Hippocampal formation (tissue), 2 donors: ENCODE data around the gene SPEM3.

ENCODE experiments used
- DNase-seq, 2 donors: peaks; one replicate each; lab custom pipeline; 2025; lab: John Stamatoyannopoulos, UW

The SPEM3 gene

DNA sequence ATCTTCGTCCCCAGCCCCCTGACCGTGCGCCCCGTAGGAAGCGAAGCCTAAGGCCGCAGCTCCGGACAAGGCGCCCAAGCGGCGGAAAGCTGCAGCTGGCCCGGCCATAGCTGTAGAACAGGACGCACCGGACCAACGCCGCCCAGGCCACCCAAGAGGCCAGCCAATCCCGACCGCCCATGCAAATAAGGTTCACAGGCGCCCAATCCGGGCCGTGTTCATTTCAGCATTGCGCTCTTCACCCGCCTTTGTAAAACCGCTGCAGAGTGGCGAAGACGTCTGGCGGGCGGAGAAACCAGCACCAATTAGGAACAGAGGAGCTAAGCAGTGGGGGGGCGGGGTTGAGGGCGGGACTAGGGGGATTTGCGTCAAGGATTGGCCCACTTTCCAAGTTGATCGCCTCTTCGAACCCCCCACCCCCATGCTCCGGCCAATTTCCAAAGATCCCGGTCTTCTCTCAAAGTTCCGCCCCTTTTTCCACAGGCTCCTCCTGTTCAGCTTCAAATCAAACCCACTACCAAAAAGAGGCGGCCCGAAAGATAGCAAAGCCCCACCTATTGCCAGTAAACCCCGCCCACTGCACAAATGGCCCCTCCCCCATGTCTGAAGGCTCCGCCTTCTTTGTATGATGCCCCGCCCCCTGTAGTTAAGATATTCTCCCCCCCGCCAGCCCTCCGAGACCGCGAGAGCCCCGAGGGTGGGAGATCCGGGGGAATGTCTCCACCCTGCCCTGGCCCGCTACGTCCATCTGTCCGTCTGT is 24.5 kb upstream of the SPEM3 start, which contains the start of gene TMEM256:
TSS of gene TMEM256 (minus strand) at position 121 of the 760 bp plus-strand sequence. CDS start at position 108, 13 bp downstream.
- peak; percentile 99 to 100 for DNase-seq

DNA sequence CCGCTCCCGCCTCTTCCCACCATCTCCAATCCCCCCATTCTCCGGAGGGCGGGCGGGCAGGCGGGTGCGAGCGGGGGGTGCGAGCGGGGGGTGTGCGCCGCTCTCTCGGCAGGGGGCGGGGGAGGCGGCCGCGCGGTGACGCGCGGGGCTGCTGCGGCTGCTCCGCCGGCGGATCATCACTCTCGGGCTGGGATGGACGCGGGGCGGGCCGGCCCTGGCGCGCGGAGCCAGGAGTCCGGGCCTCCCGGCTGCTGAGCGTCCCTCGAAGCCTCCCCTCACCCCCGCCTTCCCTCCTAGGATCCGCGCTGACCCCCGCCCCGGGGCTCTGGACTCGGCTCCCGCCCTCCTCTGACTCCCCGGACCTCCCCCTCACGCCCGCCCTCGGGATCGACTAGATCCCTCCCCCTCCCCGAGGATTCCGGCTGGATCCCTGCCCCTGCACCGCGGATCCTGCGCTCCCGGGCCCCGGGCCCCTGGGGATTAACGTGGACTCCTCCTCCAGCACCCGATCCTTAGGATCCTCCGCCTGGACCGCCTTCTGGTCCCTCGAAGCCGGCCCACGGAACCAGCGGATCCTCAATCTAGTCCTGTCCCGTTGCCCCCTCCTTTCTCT is 23.8 kb upstream of the SPEM3 start:
- no peak for DNase-seq

DNA sequence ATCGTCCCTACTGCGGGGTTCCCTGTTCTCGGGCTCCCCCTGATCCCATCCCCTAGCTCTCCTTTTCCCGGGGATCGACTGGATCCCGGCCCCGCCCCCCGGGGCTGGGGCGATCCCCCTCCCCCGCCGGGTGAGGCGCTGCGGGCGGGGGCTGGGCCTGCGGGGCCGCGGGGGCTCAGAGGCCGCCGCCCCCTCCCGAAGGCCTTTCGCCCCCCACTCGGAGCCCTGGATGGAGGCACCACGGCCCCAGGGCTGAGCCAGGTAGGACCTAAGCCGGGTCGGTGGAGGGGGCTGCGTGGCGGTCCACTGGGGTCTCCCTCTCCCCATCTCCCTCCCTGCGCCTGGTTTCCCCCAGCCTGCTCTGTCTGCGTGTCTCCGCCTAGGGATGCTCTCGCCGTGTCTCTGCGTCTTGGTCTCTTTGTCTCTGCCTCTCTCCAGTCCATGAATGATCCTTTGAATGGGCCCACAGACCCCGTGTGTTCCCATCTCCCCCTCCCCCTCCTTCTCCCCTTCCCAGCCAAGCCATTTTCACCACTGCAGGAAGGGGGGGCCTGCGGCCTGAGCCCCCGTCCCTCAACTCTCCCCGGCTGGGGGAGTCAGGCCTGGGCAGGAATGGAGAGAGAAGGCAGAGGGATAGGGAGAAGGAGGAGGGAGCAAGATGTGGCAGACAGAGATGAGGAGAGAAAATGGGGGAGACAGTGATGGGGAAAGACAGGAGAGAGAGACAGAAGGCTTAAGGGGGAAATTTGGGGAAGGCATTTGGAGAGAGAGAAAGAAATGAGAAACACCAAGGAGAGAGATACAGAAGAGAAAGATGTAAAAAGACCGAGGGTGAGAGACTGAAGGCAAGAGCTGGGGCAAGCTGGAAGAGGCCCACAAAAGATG is 23.1 kb upstream of the SPEM3 start:
- no peak for DNase-seq

DNA sequence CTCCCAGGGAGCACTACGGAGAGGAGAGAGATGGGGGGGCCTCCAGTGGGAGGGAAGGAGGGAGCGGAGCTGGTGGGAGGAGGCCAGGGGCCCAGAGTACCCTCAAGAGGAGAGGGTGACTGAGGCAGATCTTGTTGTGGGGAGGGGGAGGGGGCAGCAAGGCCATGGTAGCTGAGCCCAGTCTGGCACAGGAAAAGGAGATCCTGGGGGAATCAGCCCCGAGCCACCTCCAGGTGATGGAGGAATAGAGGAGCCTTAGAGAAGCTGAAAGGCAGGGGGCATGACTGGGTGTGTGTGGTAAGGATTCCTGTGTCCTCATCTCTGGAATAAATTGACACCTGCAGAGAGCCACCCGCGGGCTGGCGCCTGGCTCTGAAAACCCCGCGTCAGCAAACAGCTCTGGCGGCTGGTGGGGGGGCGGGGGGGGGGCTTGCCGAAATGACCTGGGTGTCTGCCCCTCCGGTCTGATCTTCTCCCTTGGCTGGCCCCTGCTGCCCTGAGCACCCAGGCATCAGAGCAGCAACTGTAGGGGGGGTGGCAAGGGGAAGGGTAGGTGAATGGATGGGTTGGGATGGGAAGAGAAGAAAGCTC is 22.3 kb upstream of the SPEM3 start:
- DNase-seq: no peak

DNA sequence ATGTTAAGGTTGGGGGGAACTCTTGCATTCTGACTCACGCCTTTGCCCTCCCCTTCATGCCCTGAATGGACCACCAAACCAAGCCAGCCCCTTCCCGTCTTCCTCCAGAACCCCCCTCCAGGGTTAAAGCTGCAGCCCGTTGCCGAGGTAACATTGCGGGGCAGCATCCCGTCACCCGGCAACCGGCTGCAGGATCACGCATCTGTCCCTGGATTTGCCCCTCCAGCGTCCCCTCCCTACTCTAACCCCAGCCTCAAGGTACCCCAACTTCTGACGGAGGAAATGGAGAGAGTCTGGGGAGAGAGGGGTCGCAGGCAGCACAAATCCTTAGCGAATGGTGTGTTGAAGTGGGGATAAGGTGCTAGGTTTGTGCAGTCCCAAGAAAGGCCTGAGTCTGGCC is 21.6 kb upstream of the SPEM3 start:
- no peak for DNase-seq

DNA sequence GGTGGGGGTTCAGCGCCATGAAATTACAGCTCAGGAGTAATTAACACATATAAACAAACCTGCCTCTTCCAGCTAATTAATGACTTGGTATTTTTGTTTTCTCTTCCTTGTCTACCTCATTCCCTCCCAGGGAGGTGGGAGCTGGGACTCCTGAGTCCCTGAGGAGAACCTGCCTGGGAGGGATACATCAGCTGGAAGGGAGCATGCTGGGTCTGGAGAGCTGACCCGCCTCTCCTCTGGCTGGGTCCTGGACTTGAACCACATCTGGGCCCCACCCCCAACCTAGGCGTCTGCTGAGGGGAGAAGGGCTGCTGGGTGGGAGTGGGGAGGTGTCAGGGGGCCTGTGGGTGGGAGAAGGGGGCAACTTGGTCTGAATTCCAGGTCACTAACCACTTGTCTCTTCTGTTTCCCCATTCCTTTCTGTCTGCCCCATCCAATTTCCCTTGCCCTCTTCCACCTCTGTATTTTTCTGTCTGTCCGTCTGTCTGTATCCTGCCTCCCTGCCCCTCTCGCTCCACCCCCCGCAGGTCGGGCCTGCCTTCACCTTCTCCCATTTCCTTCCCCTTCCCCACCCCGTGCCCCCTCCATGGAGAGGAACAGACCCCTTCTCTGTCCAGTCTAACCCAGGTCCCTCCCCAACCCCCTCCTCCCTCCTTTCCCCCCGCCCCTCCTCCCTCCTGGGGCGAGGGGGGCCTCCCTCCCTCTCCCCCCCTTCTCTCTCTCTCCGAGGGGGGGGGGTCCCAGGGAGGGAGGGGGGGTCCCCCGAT is 21.0 kb upstream of the SPEM3 start, which contains the start of gene NLGN2:
TSS of gene NLGN2 (plus strand) at position 361 of the 767 bp plus-strand sequence. CDS start 411 bp downstream, outside the sequence.
- DNase-seq: no peak

DNA sequence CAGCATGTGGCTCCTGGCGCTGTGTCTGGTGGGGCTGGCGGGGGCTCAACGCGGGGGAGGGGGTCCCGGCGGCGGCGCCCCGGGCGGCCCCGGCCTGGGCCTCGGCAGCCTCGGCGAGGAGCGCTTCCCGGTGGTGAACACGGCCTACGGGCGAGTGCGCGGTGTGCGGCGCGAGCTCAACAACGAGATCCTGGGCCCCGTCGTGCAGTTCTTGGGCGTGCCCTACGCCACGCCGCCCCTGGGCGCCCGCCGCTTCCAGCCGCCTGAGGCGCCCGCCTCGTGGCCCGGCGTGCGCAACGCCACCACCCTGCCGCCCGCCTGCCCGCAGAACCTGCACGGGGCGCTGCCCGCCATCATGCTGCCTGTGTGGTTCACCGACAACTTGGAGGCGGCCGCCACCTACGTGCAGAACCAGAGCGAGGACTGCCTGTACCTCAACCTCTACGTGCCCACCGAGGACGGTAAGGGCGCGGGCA is 20.4 kb upstream of the SPEM3 start:
- no peak for DNase-seq

DNA sequence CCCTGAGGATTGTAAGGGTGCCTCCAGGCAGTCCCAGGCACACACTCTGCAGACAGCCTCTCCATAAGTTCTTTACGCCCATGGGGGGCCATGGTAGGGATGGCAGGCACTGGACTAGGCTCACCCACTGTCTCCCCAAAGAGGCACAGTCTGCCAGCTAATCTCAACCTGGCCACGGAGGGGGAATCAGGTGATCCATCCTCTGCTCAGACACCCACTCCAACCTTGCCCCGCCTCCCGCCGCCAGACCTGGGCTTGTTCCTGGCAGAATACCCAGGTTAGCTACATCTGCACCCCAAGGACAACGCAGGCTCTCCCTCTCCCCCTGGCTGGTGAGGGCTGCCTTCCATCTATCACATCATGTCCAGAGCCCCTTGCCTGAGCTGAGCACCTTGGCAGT is 19.8 kb upstream of the SPEM3 start:
- no peak for DNase-seq

DNA sequence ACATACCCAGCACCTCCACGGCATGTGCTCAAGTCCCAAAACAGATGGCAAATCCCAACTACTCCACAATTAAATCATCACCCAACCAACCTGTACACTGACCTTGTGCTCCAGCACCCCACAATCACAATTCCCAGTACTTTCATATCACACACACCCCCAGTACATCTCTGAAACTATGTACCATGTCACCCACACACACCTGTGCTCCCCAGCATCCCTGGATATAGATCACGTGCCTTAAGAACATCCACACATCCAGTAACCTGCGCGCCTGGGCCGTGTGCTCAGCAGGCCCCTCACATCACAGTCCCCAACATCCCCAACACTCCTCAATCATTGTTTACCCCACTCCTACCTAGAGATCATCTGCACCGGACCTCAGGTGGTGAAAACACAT is 18.9 kb upstream of the SPEM3 start:
- DNase-seq: no peak

DNA sequence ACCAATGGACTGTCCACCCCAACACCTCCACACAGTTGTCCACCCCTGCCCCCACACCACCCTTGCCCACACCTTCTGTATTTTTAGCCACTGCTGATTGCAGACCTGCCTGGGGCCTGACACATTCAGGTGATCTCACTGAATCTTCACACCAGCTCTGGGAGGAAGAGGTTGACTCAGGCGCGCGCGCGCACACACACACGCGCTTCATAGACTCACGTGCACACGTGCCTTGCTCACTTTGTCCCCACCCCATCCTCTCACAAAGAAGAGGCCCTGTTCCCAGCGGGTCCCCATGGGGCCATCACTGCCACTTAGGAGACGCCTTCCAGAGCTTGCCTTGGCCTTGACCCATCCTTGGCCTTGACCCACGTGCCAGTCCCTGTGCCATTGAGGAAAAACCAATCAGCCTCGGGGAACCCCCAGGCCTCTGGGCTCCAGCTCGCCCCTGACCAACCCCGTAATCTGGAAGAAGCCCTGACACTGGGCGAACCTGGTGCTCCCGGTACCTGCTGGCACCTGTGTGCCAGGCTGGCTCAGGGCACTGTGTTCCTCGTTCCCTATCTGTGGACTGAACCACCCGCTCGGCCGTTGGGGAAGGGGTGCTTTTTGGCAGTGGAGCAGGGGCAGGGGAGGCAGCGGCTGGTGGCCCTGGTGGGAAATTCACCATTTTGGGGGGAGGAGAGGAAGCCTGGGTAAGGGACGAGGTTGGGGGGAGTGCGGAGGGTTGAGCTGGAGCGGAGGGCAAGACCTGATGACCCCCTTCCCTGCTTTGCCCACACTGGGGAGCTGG is 17.8 kb upstream of the SPEM3 start:
- no peak for DNase-seq

DNA sequence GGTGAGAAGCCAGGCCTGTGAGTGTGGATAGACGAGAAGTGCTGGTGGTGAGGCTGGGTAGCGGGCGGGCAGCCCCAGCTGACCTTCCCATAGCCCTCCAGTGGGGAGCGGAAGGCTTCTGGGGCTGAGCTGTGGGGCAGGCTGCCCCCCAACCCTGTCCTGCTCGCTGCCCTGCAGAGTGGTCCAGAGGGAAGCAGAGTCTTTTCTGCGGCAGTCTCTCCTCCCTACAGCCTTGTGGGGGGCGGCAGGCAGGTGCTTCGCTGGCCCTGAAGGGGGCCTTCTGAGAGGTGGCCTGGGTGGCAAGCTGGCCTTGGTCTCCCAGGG is 17.3 kb upstream of the SPEM3 start:
- DNase-seq: no peak

DNA sequence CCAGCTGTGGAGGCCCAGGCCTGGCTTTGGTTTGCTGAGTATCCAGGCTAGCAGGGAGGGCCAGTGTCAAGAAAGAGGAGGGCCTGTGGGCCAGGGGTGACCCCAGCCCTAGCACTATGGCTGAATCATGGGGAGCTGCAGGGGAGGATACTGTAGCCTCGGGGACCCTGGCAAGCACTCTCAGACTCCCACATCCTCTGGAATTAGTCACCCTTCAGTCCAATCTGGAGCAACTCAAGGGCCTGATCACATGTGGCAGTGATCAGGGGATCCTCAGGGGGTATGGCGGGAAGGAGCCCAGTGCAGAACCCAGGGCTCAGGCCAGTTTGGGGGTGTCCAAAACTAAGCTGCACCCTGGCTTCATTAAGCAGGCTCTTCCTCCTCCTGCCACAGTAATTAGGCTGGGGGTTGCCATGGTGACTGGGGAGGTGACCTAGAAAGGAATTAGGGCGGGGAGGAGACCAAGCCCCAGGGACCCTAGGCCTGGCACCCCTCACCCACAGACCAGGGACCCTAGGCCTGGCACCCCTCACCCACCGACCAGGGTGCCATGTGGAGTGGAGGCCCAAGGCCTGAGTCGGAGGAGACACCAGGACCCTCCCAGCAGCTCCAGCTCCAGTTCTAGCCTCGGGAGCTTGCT is 15.2 kb upstream of the SPEM3 start:
- no peak for DNase-seq

DNA sequence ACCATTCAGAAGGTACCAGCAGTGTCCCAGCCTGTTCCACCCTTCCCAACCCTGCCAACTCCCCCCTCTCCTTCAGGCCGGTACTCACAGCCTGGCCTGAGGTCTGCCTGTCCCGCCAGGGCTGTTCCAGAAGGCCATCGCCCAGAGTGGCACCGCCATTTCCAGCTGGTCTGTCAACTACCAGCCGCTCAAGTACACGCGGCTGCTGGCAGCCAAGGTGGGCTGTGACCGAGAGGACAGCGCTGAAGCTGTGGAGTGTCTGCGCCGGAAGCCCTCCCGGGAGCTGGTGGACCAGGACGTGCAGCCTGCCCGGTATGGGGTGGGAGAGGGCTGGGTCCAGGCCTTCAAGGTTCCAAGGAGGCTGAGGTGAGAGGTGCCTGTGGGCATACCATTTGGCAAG is 13.8 kb upstream of the SPEM3 start:
- no peak for DNase-seq

DNA sequence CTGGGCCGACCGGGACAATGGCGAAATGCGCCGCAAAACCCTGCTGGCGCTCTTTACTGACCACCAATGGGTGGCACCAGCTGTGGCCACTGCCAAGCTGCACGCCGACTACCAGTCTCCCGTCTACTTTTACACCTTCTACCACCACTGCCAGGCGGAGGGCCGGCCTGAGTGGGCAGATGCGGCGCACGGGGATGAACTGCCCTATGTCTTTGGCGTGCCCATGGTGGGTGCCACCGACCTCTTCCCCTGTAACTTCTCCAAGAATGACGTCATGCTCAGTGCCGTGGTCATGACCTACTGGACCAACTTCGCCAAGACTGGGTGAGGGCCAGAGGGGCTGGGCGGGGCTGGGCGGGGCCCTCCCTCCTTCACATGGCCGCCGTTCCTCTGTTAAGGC is 12.9 kb upstream of the SPEM3 start:
- DNase-seq: no peak

DNA sequence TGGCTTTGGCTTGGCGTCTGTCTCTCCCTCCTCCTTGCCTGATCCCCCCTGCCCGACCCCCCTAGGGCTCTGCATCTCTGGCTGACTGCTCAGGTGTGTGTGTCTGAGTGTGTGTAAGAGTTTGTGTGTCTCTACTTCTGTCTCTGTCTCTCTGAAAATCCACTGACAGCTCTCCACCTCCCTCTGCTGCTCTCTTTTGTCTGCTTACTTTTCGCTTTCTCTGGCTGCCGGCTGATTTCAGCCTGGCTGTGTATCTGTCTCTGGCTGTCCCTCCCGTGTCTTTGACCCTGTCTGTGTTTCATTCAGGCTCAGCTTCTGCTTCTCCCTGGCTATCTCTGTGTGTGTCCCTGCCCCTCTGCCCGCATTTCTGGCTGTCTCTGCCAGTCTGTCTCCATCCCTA is 12.3 kb upstream of the SPEM3 start:
- DNase-seq: no peak

DNA sequence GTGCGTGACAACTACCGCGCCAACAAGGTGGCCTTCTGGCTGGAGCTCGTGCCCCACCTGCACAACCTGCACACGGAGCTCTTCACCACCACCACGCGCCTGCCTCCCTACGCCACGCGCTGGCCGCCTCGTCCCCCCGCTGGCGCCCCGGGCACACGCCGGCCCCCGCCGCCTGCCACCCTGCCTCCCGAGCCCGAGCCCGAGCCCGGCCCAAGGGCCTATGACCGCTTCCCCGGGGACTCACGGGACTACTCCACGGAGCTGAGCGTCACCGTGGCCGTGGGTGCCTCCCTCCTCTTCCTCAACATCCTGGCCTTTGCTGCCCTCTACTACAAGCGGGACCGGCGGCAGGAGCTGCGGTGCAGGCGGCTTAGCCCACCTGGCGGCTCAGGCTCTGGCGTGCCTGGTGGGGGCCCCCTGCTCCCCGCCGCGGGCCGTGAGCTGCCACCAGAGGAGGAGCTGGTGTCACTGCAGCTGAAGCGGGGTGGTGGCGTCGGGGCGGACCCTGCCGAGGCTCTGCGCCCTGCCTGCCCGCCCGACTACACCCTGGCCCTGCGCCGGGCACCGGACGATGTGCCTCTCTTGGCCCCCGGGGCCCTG is 11.5 kb upstream of the SPEM3 start:
- DNase-seq: no peak

DNA sequence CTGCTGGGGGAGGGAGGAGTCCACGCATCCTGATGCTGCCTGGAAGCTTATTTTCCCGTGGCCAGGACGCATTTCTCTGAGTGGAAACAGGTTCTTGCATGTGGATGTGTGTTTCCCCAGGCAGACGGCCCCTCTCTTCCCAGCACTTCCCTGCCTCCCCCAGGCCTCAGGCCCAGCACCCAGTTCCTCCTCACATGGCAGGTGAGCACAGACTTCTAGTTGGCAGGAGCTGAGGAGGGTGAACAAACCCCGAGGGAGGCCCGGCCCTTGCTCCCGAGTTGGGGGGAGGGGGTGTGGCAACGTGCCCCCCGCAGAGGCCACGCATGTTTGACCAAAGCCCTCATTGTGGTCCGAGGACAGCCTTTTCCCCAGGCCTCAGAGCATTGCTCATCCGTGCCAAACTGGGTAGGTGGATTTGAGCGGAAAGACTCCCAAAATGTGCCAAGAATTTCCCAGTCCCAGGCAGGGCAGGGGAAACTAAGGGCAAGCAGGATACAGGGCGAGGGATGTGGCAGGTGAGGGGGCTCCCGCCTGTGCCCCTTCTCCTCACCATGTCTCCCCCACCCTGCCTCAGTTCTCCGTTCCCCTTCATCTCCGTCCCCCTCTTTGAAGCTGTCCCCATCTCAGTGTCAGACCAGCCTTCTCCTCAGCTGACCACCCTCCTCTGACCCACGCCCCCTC is 10.0 kb upstream of the SPEM3 start:
- no peak for DNase-seq

DNA sequence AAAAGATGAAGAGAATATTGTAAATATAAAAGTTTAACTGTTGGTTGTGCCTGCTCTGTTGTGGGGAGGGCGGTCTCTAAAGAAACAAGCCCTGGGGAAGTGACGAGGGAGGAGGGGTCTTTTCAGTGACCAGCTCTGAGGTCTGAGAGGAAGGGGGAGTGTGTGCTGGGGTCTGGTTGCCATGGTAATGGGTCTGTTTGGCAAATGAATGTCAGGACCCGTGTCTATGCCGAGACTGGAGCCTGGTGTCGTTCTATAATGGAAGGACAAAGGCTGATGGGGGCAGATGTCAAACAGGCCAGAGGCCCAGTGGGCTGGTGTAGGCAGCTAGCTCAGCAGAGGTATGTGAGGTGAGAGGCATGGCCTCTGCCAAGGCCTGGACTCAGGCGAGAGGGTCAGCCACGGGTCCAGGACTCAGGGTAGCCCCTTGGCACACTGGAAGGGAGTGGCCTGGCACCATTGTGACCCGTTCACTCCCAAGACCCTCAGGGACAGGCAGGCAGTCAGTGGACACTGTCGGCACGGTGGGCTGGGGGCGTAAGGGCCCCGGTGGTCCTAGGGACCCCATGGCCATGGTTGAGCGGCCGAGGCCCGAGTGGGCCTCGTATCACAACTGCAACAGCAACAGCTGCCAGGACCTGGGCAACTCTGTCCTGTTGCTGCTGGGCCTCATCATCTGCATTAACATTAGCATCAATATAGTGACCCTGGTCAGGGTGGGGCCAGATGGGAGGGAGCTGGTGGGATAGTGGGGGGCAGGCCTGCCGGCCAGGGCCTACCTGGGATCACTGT is 8.6 kb upstream of the SPEM3 start, which contains the start of gene SPEM1:
TSS of gene SPEM1 (plus strand) at position 506 of the 792 bp plus-strand sequence. CDS start at position 567, 61 bp downstream.
- DNase-seq: no peak
